GM21390 (cell line): ENCODE results near the gene THSD7B.
"Not testable (repeated sequence)": the region's sequence is repeated elsewhere in the genome, so short reads cannot be mapped to it uniquely, and the experiment has no call there.

Source experiments
- ATAC-seq: cut with Tn5 transposase; IDR thresholded peaks from one replicate; pipeline ENCODE4 v1.9.1; 2021; ENCODE audit not compliant: unreplicated experiment

THSD7B gene

DNA sequence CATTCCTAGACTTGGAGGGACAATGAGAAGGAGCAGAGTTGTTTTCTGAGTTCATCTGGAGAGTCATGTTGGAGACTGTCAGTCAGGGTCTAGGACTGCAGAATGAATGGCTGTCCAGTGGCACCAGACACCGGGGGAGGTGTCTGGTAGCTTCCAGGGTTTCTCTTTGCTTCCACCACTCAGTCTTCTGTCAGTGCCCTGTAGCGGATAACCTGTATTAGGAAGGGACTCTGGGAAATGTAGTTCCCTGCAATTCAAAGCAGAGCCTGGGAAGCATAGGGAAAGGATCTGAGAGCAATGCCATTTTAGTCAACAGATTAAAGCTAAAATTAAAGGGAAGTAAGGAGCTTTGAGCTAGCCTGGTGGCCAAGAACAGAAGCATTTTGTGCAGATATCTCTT, 257.9 kb downstream of the THSD7B start:
- ATAC-seq: no peak

DNA sequence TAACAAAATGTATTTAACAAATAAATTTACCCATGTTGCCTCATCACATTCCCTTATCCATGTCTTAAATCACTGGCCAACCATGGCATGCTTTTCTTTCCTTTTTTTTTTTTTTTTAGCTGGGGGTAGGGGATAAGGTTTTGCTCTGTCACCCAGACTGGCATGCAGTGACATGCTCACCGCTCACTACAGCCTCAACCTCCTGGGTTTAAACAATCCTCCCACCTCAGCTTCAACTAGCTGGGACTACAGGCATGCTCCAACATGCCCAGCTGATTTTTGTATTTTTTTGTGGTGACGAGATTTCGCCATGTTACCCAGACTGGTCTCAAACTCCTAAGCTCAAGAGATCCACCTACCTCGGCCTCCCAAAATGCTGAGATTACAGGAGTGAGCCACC, 266.4 kb downstream of the THSD7B start:
- ATAC-seq: no peak

DNA sequence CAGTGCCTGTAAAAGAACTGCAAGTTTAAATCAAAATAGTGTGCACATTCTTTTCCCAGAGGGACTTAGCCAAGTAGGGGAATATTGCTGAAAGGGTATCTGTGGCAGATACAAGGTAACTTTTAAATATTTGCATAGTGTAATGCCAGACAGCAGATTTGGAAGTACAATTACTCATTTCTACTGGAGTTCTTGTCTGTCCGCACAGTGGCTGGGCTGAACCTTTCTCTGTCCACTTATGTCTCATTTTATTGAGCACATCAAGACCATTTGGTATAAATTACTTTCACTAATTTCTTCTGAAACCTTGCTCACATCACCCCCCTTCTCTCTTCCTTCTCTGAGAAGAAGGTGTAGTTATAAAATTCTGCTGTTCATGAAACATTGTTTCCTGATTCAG, 271.3 kb downstream of the THSD7B start:
- no peak for ATAC-seq

DNA sequence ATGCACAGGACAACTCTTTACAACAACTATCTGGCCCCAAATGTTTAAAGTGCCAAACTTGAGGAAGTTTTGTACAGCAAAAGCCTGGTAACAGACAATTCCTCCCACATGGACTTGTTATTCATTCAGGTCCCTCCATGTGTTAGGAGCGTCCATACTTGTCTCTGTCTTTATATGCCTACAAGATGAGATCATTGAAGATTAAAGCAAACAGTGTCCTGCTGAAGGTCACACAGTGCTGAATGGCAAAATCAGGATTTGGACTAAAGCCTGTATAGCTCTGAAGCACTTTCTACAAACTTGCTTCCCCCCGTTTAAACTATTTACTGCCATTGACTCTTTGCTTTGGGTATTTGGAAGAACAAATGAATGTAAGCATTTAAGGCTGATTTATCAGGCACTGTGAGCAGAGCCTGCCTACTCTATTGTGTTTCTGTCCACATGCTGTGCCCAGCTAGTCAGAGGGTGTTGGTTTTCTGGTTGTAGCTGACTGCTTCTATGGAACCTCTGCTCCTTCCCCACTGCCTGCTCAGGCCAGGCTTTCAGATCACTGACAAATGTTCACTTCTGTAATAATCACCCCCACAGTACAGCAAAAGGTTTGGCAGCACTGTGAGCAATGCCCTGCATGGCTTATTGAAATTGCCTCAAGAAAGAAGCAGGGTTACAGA, 274.3 kb downstream of the THSD7B start:
- no peak for ATAC-seq

DNA sequence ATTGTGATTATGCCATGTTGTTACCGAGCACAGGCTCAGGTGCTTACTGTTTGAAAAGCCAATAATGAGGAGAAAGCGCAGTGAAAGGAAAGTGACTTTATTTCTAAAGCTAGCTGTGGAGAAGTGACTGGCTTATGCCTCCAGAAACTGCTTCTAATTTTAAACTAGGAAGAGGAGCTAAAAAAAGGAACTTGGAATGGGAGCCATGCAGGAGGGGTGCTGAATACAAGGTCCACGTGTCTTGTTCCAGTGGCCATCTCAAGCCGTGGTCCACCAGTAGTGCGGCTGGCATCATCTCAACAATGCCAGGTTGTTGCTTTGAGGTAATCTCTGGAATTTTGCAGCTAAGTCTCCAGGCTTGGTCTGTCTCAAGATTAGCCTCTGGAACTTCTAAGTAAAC, 282.0 kb downstream of the THSD7B start:
- no peak for ATAC-seq

DNA sequence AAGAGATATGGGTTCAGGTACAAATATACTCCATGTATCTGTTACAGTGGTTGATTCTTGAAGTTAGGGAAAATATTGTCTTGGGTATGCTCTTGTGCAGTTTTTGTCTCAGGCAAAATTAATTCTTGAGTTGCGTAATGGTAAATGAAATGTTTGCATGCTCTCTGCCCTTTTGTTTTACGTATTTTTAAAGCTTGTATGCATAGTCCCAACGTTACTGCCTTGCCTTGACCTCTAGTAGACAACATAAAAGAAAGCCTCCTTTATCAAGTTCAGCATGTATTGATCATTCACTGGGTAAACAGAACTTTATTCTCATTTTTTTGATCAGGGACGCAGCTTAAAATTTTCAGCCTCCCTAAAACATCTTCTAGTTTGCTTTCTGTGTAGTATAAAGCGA, 283.1 kb downstream of the THSD7B start:
- ATAC-seq: no peak

DNA sequence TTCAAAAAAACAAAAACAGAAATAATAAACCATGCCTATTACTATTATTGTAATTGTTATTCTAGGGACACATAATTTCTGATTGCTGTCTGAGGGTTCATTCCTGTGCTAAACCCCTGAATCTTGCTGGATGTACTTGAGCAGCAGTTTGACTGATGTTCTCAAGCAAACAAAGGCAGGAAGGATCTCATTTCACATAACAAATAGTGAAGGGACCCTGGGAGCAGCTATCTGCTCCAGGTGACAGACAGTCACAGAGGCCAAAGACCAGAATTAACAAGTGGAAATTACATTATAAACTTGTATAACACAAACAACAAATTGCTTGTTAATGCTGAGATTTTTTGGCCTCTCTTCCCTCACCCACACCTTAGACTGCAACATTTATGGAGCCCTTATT, 284.2 kb downstream of the THSD7B start:
- ATAC-seq: no peak

DNA sequence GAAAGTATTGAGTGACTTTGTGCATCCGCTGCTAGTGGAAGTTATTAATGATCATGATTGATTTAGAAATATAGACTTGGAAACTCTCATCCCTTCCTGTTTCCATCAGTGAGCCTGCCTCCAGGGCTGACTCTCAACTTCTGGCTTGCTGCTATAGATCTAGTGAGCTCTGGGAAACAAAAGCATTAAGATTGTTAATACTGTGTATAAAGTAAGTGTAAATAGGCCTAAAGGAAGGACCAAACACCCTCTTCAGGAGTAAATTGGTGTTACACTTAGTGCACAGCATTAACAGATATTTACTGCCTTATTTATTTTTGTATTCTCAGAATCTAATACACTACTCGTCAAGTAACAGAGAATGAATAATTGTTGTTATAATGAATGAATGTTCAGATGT, 285.6 kb downstream of the THSD7B start:
- no peak for ATAC-seq

DNA sequence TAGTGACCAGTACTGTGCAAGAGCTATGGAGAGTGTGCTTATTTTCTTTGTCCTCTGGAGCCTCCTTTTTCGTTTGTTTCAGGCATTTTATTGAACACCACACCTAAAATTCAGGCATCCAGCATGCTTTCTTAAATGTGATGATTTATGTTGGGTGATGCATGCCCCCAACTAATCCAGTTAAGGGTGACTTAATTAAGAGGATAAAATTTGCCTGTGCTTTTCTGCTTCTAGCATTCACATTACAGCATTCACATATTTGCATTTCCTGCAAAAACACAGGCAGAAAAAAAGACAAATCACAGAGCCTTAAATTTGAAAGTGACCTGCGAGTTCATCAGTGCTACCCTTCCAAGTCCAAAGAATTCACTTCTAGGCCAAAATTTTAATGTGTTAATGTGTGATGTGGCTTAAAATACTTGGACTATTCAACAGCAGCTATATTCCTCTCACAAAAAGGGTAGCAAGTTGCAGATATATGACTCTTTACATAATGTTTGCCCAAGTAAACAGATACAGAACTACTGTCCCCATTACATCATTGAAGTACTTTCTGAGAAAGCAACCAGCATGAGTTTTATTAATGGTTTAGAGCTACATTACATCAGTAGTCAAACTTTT, 286.5 kb downstream of the THSD7B start:
- no peak for ATAC-seq

DNA sequence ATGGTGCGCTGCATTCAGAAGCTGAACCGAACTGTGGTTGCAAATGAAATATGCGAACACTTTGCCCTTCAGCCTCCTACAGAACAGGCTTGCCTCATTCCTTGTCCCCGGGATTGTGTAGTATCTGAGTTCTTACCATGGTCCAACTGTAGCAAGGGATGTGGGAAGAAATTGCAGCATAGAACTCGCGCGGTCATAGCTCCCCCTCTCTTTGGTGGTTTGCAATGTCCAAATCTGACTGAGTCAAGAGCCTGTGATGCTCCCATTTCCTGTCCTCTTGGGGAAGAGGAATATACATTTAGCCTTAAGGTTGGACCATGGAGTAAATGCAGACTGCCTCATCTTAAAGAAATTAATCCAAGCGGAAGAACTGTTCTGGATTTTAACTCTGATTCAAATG, 291.4 kb downstream of the THSD7B start:
- no peak for ATAC-seq

DNA sequence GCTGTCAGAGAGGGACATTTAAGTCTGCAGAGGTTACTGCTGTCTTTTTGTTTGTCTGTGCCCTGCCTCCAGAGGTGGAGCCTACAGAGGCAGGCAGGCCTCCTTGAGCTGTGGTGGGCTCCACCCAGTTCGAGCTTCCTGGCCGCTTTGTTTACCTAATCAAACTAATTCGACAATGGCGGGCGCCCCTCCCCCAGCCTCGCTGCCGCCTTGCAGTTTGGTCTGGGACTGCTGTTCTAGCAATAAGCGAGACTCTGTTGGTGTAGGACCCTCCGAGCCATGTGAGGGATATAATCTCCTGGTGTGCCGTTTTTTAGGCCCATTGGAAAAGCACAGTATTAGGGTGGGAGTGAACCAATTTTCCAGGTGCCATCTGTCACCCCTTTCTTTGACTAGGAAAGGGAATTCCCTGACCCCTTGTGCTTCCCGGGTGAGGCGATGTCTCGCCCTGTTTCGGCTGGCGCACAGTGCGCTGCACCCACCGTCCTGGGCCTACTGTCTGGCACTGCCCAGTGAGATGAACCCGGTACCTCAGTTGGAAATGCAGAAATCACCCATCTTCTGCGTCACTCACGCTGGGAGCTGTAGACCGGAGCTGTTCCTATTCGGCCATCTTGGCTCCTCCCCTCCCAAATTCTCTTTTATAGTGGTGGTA, 310.9 kb downstream of the THSD7B start:
- ATAC-seq: not testable (repeated sequence)

DNA sequence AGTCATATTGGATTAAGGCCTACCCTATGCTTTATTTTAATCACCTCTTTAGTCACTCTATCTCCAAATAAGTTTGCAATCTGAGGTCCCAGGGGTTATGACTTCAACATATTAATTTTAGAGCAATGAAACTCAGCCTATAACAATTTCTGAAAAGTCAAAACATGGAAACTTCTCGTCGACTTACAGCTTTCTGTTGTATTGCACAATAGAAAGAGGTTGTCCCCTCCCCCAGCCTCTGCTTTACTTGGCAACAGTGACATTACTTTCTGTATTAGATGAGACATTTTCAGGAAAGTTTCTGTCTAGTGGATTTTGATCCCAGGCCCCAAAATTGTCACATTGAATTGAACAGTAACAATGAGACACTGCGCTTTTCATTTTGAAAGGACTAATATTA, 326.4 kb downstream of the THSD7B start:
- ATAC-seq: no peak

DNA sequence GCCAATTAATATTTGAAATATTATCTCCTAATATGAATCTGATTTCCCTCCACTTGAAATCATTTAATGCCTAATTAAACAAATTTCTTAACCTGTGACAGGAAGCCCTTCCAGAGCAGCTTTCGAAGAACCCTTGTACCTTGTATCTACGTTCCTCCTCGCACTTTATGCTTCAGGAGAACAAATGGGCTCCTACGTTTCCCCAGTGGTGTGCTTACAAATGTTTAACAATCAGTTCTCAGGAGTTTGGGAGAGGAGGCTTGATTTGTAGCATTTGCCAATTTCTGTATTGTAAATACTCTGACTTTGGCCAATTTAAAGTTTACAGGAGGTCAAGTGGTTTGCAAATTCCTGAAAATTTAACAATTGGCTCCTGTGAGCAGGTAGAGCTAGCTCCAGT, 327.8 kb downstream of the THSD7B start:
- ATAC-seq: no peak

DNA sequence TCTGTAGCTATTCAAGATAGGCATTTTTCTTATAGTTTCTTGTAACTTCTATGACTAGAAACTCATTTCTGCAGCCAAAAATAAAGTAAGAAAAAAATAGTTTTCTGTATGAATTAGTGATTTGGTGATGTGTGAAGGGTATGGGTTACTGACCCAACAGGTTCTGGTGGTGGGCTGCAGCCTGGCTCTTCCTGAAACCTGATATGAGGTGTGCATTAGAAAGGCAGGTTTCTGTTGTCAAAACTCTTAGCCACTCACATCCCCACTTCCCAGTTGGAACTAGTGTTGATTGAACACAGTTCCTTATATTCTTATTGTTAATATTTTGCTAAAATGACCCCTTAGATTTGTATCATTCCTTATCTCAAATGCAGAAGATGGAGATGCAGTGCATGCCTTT, 330.8 kb downstream of the THSD7B start:
- no peak for ATAC-seq

DNA sequence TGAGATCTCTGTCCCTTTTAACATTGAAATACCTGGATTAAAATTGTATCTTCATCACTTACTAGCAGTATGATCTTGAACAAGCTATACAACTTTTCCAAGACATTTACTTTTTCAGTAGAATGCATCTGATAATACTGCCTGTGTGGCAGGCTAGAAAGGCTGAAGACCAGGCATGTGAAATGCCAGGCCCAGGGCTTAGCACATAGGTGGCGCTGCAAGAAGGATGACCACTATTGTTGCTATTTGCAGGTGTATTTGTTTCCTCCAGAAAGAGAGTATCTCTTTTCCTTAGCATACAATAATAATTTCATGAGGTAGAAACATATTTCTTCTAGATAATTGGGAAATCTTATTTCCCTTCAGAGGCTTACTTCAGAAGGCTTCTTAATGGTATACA, 331.3 kb downstream of the THSD7B start:
- no peak for ATAC-seq

DNA sequence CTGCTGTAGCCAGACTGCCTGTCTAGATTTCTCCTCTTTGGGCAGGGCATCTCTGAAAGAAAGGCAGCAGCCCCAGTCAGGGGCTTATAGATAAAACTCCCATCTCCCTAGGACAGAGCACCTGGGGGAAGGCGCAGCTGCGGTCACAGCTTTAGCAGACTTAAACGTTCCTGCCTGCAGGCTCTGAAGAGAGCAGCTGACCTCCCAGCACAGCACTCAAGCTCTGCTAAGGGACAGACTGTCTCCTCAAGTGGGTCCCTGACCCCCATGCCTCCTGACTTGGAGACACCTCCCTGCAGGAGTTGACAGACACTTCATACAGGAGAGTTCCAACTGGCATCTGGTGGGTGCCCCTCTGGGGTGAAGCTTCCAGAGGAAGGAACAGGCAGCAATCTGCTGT, 336.5 kb downstream of the THSD7B start:
- ATAC-seq: not testable (repeated sequence)

DNA sequence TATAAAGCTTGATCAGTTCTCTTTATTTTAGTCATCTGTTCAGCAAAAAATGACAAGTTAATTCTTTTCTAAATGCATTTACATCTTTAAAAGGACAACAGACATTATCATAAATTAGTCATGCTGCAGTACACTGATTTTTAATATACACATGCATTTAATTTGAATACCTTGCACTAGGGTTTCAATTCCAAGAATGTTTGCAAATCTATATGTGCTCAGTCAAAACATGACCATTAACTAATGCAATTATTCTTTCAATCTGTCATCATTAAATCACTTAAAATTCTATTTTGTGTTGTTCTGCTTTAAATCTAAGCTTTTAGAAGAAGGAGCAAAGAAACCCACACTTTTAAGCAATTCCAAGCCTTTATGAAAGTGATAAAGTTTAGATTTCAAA, 342.6 kb downstream of the THSD7B start:
- ATAC-seq: no peak

DNA sequence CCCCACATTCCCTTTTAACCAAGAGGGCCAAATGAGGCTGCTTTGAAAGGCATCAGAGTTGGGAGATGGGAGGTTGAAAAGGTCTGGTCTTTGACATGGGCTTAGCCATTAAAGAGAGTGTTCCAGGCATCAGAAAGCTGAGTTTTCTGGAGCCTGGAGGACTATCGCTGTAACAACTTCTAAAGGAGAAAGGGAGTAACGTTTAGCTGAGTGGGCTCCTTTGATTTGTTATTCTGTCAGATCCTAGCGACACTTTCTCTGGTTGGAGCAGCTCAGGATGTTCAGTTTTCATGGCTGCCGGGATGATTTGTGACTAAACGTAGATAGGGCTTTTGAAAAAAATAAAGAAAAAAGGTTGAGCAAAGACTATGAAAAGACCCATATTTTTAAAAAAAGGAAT, 346.6 kb downstream of the THSD7B start:
- ATAC-seq: no peak

DNA sequence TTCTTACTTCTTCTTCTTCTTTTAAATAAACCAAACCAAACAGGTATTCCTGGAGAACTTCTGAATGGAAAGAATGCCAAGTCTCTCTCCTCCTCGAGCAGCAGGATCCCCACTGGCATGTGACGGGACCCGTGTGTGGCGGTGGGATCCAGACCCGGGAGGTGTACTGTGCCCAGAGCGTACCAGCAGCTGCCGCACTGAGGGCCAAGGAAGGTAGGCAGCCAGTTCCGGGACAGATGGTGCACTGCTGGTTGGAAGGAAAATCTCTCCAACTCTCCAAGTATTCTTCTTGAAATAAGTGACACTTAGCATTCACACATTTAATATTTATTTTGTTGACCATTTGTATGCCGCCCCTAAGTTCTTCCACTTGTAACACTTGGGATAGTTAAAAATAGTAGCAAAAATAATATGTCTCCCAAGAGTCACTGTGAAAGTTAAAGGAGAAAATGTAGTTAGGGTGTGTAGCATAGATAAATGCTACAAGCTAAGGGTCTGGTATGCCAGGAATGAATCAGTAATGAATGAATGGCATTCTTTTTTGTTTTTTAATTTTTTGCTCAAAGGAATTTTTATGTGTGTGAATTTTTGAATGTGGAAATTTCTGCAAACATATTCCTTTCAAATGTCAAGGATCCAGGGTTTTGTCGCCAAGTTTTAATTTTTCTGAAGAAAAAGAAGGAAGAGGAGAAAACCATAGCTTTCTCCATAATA, 349.9 kb downstream of the THSD7B start:
- no peak for ATAC-seq

DNA sequence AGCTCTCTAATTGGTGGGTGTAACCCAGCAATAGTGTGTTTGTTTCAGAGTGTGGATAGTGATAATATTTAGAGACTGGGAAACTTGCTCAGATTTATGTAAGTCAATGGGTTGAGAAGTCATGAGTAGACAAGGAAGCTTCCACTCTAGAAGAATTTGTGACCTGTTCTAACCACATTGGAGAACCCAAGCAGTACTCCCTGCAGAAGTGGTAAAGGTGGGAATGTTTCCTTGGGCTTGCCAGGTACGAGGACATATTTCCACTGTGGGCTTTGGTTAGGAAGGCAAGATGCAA, 350.4 kb downstream of the THSD7B start:
- no peak for ATAC-seq

DNA sequence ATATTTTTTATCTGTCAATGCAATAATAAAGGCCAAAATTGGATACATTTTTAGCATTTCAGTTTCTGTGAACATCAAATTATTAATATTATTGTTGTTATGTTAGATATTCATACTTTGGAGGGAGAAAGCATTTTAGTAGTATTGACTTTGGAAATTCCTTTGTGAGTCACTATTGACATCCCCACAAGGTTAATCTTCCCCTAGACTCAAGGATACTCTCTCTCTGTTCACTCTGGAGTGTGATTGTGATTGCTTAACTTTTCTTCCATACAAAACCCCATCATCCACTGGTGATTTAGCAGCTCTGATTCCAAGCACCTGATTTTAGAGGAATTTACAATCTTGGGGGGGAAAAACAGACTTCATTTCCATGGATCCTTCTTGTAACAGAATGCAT, 352.0 kb downstream of the THSD7B start:
- no peak for ATAC-seq

DNA sequence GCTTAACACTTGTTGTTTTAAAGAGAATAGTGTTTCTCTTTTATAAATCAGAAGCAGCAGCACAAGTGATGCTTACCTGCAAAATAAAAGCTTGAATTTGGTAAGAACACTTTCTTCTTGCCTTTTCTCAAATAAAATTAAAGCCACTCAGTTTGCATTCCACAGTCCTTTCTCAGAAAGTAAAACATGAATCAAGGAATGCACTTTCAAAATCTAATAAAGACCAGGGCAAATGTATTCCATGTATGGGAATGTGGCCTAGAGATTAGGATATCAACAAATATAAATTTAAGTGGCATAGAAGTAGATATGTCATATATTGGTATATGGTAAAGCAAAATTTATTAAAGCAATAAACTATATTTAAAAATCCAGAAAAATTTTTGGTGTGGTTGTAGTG, 352.8 kb downstream of the THSD7B start:
- ATAC-seq: no peak
